HepG2 (cell line): ENCODE measurements around the gene CHST13. TPM values are rescaled to one million over a fixed set of nuclear protein-coding genes. Genes with fewer than 3 reads are reported as not detected.

Experiments
- ATAC-seq: fragments of 200-7000 bp; cut with Tn5 transposase; 3 replicates; pipeline ENCODE4 v1.9.1; 2020; ENCODE audit warnings: mild to moderate bottlenecking, moderate library complexity
- BruUV-seq: library from RNA; stranded (reverse); fragments of 400-500 nt; replicated peaks from 2 replicates; lab custom pipeline; 2021; lab: Mats Ljungman, UMichigan
- CTCF ChIA-PET: fragments of 300-600 bp; formaldehyde crosslinking; extraction: SDS; loops from one replicate; lab custom pipeline; 2021; ENCODE audit warnings: low total read pairs, inconsistent platforms, low intra/inter-chr PET ratio; lab: Yijun Ruan, JAX
- POLR2A ChIA-PET: fragments of 350-600 bp; sonication (Branson Sonifier 250); formaldehyde crosslinking; loops from one replicate; lab custom pipeline; 2020; ENCODE audit warnings: antibody characterized with exemption, inconsistent platforms; lab: Yijun Ruan, JAX
- DNase-seq: peaks from one replicate; pipeline ENCODE4 v3.0.0-alpha.2; 2015; ENCODE audit warnings: low spot score
- FAIRE-seq: peaks from 3 replicates; lab custom pipeline; 2011; peaks lifted over from hg19 to GRCh38; lab: Jason Lieb, UNC
- H2AFZ ChIP-seq: one replicate; pipeline ENCODE4 v1.6.1; 2011; ENCODE audit warnings: low read length, inconsistent platforms
- H3K27ac ChIP-seq: fragments of 300-600 bp; 3 replicates; pipeline ENCODE4 v1.8.0; 2011; ENCODE audit warnings: mixed run types, mild to moderate bottlenecking, mixed read lengths, low read length, inconsistent platforms; ENCODE audit not compliant: insufficient read depth; ENCODE audit errors: extremely low read length
- H3K27me3 ChIP-seq, 2 experiments: fragments of 200-600 bp in 1 of 2; 2 replicates in 1 of 2; 3 replicates in 1 of 2; pipeline versions ENCODE4 v1.6.0 to v1.8.0; 2011; ENCODE audit warnings: low read length in 2 of 2, mild to moderate bottlenecking in 2 of 2, moderate library complexity in 2 of 2, inconsistent platforms in 1 of 2; ENCODE audit not compliant: insufficient read depth in 2 of 2, control insufficient read depth in 1 of 2
- H3K36me3 ChIP-seq, 2 experiments: fragments of 200-600 bp in 1 of 2; replicated peaks in 1 of 2; 2 replicates in 1 of 2; 3 replicates in 1 of 2; pipeline versions ENCODE4 v1.5.1 to v1.8.0; 2011; ENCODE audit warnings: low read length in 2 of 2, inconsistent platforms in 1 of 2; ENCODE audit not compliant: insufficient read depth in 2 of 2, control insufficient read depth in 1 of 2
- H3K4me1 ChIP-seq: 2 replicates; pipeline ENCODE4 v1.5.1; 2012; ENCODE audit warnings: low read length, inconsistent platforms; ENCODE audit not compliant: insufficient read depth
- H3K4me2 ChIP-seq: 2 replicates; pipeline ENCODE4 v1.6.0; 2011; ENCODE audit warnings: low read depth, low read length, inconsistent platforms
- H3K4me3 ChIP-seq, 3 experiments: fragments of 200-600 bp in 1 of 3; sonication (generic), shearing (Covaris generic) in 1 of 3; replicated peaks in 1 of 3; 2 replicates each; pipeline ENCODE4 v1.5.1; 2011 to 2016; ENCODE audit warnings: low read length in 3 of 3, inconsistent platforms in 2 of 3, low read depth in 2 of 3, mild to moderate bottlenecking in 2 of 3, control low read depth in 1 of 3, mixed read lengths in 1 of 3; ENCODE audit not compliant: insufficient read depth in 1 of 3
- H3K79me2 ChIP-seq: one replicate; pipeline ENCODE4 v1.6.1; 2011; ENCODE audit warnings: low read length, inconsistent platforms; ENCODE audit not compliant: insufficient read depth
- H3K9ac ChIP-seq: 2 replicates; pipeline ENCODE4 v1.6.0; 2011; ENCODE audit warnings: mild to moderate bottlenecking, low read depth, low read length, inconsistent platforms; ENCODE audit not compliant: insufficient read depth
- H3K9me3 ChIP-seq: 2 replicates; pipeline ENCODE4 v1.5.1; 2012; ENCODE audit warnings: mild to moderate bottlenecking, low read length
- H4K20me1 ChIP-seq: 2 replicates; pipeline ENCODE4 v1.6.0; 2011; ENCODE audit warnings: inconsistent platforms, mild to moderate bottlenecking, low read length, moderate library complexity; ENCODE audit not compliant: insufficient read depth
- EHMT2 ChIP-seq: fragments of 200-600 bp; sonication (generic); IDR thresholded peaks from 2 replicates; pipeline ENCODE4 v1.7.0; 2017; ENCODE audit warnings: antibody characterized with exemption, low read depth, low read length, borderline replicate concordance
- GFI1 ChIP-seq: sonication (generic); formaldehyde crosslinking; IDR thresholded peaks from 2 replicates; pipeline ENCODE4 v1.5.0; 2020; ENCODE audit warnings: missing genetic modification reagents, mild to moderate bottlenecking, borderline replicate concordance
- GTF2F1 ChIP-seq: fragments of 150-350 bp; IDR thresholded peaks from 2 replicates; pipeline ENCODE4 v1.6.1; 2014; ENCODE audit warnings: low read length
- HNRNPL ChIP-seq: fragments of 200-400 bp; formaldehyde crosslinking; IDR thresholded peaks from 2 replicates; pipeline ENCODE4 v1.6.1; 2017; ENCODE audit warnings: mild to moderate bottlenecking, low read depth, low read length
- NCOA5 ChIP-seq: sonication (generic); formaldehyde crosslinking; IDR thresholded peaks from 2 replicates; pipeline ENCODE4 v1.4.0; 2020; ENCODE audit warnings: missing genetic modification reagents
- TAF1 ChIP-seq: sonication (generic); formaldehyde crosslinking; IDR thresholded peaks from 2 replicates; pipeline ENCODE4 v1.4.0; 2020; ENCODE audit warnings: missing genetic modification reagents
- ZNF251 ChIP-seq: sonication (generic); formaldehyde crosslinking; IDR thresholded peaks from 2 replicates; pipeline ENCODE4 v1.9.0; 2021; ENCODE audit warnings: mild to moderate bottlenecking, missing genetic modification reagents
- ZNF768 ChIP-seq: sonication (generic); formaldehyde crosslinking; IDR thresholded peaks from 2 replicates; pipeline ENCODE4 v1.4.0; 2020; ENCODE audit warnings: missing genetic modification reagents
- WGBS: methylation state at CpG from one replicate; pipeline ENCODE4 v1.1.6; 2017; ENCODE audit warnings: low lambda C conversion rate; 5-methylcytosine and 5-hydroxymethylcytosine counted together
- in situ Hi-C: cut with HindIII; loops from 2 replicates; pipeline ENCODE4 v1.10.0; 2017; ENCODE audit warnings: low pct_unique_long_range_greater_than_20kb; ENCODE audit not compliant: extremely low pct_ligation_motif_present
- intact Hi-C: fragments of 100-400 bp; cut with micrococcal nuclease; formaldehyde crosslinking; loops from one replicate; pipeline ENCODE4 v1.10.0; 2022; ENCODE audit not compliant: unreplicated experiment
- polyA plus RNA-seq, 8 experiments: library from polyadenylated mRNA; depleted of rRNA in 3 of 8; stranded (reverse) in 7 of 8; unstranded in 1 of 8; fragments of >200 nt; fragmentation: Illumina TruSeq in 4 of 8; extraction: Trizol in 4 of 8; gene quantifications; 2 replicates each; pipeline versions ENCODE4 v1.2.1 to v1.2.3, GENCODE V29; 2011 to 2016; ENCODE audit warnings: low read depth in 4 of 8, missing spikeins in 1 of 8, mixed read lengths in 1 of 8; ENCODE audit not compliant: insufficient read depth in 1 of 8
- total RNA-seq, 5 experiments: library from RNA; depleted of rRNA; stranded (reverse); fragments of >200 nt; fragmentation: Illumina TruSeq; extraction: Trizol; gene quantifications; 2 replicates each; pipeline ENCODE4 v1.2.3, GENCODE V29; 2016; ENCODE audit warnings: low read depth in 1 of 5
- TF ChIP-seq, protein P1 (sequence below): sonication (generic); formaldehyde crosslinking; IDR thresholded peaks from 2 replicates; pipeline ENCODE4 v1.4.0; 2020; ENCODE audit warnings: missing genetic modification reagents
- TF ChIP-seq, protein P2 (sequence below): IDR thresholded peaks from 2 replicates; pipeline ENCODE4 v1.6.1; 2016
- TF ChIP-seq, protein P3 (sequence below): sonication (generic); formaldehyde crosslinking; IDR thresholded peaks from 2 replicates; pipeline ENCODE4 v1.8.1; 2023; ENCODE audit warnings: missing genetic modification reagents, mild to moderate bottlenecking, borderline replicate concordance

Gene CHST13
- total and polyA plus RNA-seq, 2 of the 13 experiments (the other 11 are each of a cell fraction or from before 2014, with no cell fraction given) = 32.0 to 43.1 TPM

DNA sequence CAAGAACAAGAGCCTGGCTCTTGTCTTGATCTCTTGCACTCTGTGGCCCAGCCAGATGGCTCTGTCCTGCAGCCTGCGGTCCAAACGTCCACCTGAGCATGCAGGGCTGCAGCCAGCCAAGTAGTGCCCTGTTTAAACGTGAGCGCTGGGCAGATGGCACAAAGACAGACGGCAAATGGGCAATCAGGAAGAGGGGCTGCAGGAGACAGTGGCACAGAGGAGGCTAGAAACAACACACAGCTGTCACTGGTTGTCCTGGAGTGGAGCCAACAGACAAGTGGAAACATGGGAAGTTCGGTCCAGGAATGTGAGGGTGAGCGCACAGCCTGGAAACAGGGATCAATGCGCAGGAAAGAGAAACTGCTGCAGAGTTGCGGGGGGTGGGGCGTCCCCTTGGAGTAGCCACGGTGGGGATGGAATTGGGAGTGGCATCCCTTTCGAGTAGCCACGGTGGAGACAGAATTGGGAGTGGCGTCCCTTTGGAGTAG, 37.6 kb upstream of the CHST13 start:
- Histone ChIP-seq H3K9me3 (no peaks in the 10 kb centered on the region), H3K27ac (no peak overlapping the region), H4K20me1 (no peaks in the 10 kb centered on the region), H3K27me3 (no peaks in the 10 kb centered on the region; a peak in 1 of 5 replicates), H2AFZ (no peak overlapping the region), H3K79me2 (no peaks in the 10 kb centered on the region), H3K9ac (no peak overlapping the region), H3K4me2 (no peak overlapping the region), H3K4me1 (peaks cover 77% of the 10 kb centered on the region), H3K4me3 (no peak overlapping the region), H3K36me3 (no peaks in the 10 kb centered on the region)
- POLR2A ChIA-PET = interaction anchor here (1.0 to 2.8 kb wide), 3 partner anchors 10 to 43 kb away, joined by 3 to 12 read pairs (median 5); partner anchors contain the start of gene ZXDC
- ATAC-seq = no peak
- in situ Hi-C loops (no loop called here), intact Hi-C loops (no loop called here)
- 72% methylated on average over 14 of the region's 14 CpGs for WGBS
- FAIRE-seq = no peak
- TF ChIP-seq GTF2F1 (no peak), GFI1 (CRISPR knock-in tag) (no peak), HNRNPL (peak; percentile 59; the same call in 1 of the 2 replicates), TAF1 (CRISPR knock-in tag) (0 out of 2 replicates have a peak, but pooled peaks have one; percentile 0), NCOA5 (CRISPR knock-in tag) (no peak), EHMT2 (no peak), ZNF768 (CRISPR knock-in tag) (peak; percentile 83), ZNF251 (CRISPR knock-in tag) (no peak)
- TF ChIP-seq, protein P1, sequence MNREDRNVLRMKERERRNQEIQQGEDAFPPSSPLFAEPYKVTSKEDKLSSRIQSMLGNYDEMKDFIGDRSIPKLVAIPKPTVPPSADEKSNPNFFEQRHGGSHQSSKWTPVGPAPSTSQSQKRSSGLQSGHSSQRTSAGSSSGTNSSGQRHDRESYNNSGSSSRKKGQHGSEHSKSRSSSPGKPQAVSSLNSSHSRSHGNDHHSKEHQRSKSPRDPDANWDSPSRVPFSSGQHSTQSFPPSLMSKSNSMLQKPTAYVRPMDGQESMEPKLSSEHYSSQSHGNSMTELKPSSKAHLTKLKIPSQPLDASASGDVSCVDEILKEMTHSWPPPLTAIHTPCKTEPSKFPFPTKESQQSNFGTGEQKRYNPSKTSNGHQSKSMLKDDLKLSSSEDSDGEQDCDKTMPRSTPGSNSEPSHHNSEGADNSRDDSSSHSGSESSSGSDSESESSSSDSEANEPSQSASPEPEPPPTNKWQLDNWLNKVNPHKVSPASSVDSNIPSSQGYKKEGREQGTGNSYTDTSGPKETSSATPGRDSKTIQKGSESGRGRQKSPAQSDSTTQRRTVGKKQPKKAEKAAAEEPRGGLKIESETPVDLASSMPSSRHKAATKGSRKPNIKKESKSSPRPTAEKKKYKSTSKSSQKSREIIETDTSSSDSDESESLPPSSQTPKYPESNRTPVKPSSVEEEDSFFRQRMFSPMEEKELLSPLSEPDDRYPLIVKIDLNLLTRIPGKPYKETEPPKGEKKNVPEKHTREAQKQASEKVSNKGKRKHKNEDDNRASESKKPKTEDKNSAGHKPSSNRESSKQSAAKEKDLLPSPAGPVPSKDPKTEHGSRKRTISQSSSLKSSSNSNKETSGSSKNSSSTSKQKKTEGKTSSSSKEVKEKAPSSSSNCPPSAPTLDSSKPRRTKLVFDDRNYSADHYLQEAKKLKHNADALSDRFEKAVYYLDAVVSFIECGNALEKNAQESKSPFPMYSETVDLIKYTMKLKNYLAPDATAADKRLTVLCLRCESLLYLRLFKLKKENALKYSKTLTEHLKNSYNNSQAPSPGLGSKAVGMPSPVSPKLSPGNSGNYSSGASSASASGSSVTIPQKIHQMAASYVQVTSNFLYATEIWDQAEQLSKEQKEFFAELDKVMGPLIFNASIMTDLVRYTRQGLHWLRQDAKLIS (CRISPR knock-in tag) = no peak
- TF ChIP-seq, protein P2, sequence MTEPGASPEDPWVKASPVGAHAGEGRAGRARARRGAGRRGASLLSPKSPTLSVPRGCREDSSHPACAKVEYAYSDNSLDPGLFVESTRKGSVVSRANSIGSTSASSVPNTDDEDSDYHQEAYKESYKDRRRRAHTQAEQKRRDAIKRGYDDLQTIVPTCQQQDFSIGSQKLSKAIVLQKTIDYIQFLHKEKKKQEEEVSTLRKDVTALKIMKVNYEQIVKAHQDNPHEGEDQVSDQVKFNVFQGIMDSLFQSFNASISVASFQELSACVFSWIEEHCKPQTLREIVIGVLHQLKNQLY (CRISPR knock-in tag) = no peak
- TF ChIP-seq, protein P3, sequence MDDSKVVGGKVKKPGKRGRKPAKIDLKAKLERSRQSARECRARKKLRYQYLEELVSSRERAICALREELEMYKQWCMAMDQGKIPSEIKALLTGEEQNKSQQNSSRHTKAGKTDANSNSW (CRISPR knock-in tag) = no peak
- no peak for DNase-seq
- no TSS peak for BruUV-seq
- CTCF ChIA-PET = no interaction called here
